ENCODE results near the gene DNAJC25. TPM values are rescaled to one million over a fixed set of nuclear protein-coding genes. Genes with fewer than 3 reads are reported as not detected.
A peak's percentile ranks its signal among the peaks of the same experiment; 100 is the strongest.

Gene DNAJC25
- polyA plus RNA-seq, 3 donors: 1.1 to 6.0 (median 1.6) TPM

DNA sequence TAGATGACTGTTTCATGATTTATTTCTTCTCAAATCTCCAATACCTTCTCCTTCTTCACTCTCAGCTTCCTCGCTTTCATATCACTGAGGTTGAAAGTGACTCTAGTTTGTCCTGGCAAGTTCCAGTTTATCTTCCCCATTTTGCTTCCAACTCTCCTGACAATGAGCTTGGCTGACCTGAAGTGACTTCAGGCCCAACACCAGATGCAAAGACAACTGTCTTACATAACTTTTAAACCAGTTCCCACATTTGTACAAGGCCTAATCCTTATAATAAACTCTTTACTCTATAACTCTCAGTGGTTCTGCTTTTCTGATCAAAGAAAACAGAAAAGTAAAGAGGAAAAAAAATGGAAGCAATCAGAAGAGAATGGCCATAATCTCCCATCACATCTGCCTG lies 52.3 kb downstream of the DNAJC25 start:
- peaks cover 0 to 2% (median 0%) of the 10 kb centered on the region in 3 donors for H3K27me3 Mint-ChIP-seq (ENCODE audit: low read depth in 3 of 3)
- H3K27ac ChIP-seq (ENCODE audit: low read depth in 1 of 2, low read length in 2 of 2): no peak overlapping the region
- no peak for TF ChIP-seq CTCF (IDR thresholded peaks at IDR 0.05)
- H3K4me3 ChIP-seq (replicated peaks in 1 of 3; ENCODE audit: low read depth in 2 of 3, low read length in 3 of 3): no peak overlapping the region
- H3K9ac ChIP-seq (ENCODE audit: insufficient read depth, low read length, poor library complexity, severe bottlenecking): no peak overlapping the region
- no peaks in the 10 kb centered on the region for H4K20me1 ChIP-seq (ENCODE audit: insufficient read depth, low read length)
- peaks cover 0 to 3% (median 0%) of the 10 kb centered on the region in 7 donors for H3K9me3 Mint-ChIP-seq
- DNase-seq: no peak
- H3K4me1 ChIP-seq (ENCODE audit: control insufficient read depth in 1 of 2, insufficient read depth in 2 of 2, low read length in 2 of 2): no peaks in the 10 kb centered on the region
- 91% methylated on average over 1 of the region's 1 CpG for WGBS (ENCODE audit: insufficient coverage)
- no peak overlapping the region for H2AFZ ChIP-seq (ENCODE audit: insufficient read depth, low read depth, low read length, poor library complexity, severe bottlenecking)
- peaks cover 3 to 15% of the 10 kb centered on the region in 2 donors for H3K36me3 ChIP-seq (replicated peaks in 1 of 2; ENCODE audit: control insufficient read depth in 1 of 2, insufficient read depth in 2 of 2, low read length in 2 of 2)
- no peaks in the 10 kb centered on the region for H3K79me2 ChIP-seq (ENCODE audit: insufficient read depth, low read length)
- H3K27ac Mint-ChIP-seq: no peak overlapping the region
- H3K4me3 Mint-ChIP-seq: no peak overlapping the region
- H3K9me3 ChIP-seq (replicated peaks in 1 of 2; ENCODE audit: control insufficient read depth in 1 of 2, insufficient read depth in 1 of 2, low read length in 2 of 2): no peaks in the 10 kb centered on the region
- no peaks in the 10 kb centered on the region for H3K27me3 ChIP-seq (ENCODE audit: control insufficient read depth in 2 of 2, insufficient read depth in 2 of 2, low read length in 2 of 2)
- H3K4me2 ChIP-seq (replicated peaks; ENCODE audit: extremely low read depth, low read length, poor library complexity, severe bottlenecking): no peak overlapping the region
- no peaks in the 10 kb centered on the region for H3K4me1 Mint-ChIP-seq
- intact Hi-C loops (cut with micrococcal nuclease): no loop called here
- peaks cover 5 to 12% of the 10 kb centered on the region in 2 donors for H3K36me3 Mint-ChIP-seq

DNA sequence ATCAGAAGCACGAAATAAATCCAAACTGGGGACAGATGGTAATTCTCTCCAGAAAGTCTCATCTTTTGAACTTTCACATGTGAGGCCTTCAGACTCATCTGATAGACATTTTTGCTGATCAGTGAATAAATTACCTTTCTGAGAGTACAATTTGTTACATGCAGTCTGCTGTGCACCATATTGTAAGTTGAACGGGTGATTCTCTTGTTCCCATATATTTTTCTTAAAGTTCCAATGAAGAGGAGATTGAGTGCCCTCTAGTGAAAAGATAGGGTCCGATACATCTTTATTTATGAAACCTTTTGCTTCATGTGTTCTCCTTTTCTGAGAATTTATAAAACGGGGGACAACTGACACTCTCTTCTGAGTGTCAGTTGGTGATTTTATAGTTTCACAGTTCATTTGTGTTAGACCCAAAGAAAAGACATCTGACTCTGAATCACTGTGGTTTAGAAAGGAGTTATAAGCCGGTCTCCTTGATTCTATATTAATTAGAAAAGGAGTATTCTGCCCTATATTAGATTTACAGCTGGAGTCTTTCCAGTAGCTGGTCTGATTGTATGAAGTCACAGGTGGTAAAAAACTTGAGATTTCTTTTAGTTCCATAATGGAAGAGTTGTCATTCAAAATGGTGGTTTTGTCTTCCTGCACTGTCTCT lies 60.7 kb downstream of the DNAJC25 start:
- Mint-ChIP-seq H3K4me1 (peaks cover 6% of the 10 kb centered on the region), H3K9me3 (no peaks in the 10 kb centered on the region), H3K27me3 (ENCODE audit: low read depth in 3 of 3) (peaks cover 0 to 2% (median 0%) of the 10 kb centered on the region in 3 donors), H3K27ac (no peak overlapping the region), H3K36me3 (no peaks in the 10 kb centered on the region), H3K4me3 (no peak overlapping the region)
- Histone ChIP-seq H4K20me1 (ENCODE audit: insufficient read depth, low read length) (no peaks in the 10 kb centered on the region), H3K36me3 (replicated peaks in 1 of 2; ENCODE audit: control insufficient read depth in 1 of 2, insufficient read depth in 2 of 2, low read length in 2 of 2) (no peaks in the 10 kb centered on the region), H2AFZ (ENCODE audit: insufficient read depth, low read depth, low read length, poor library complexity, severe bottlenecking) (no peak overlapping the region), H3K9me3 (replicated peaks in 1 of 2; ENCODE audit: control insufficient read depth in 1 of 2, insufficient read depth in 1 of 2, low read length in 2 of 2) (no peaks in the 10 kb centered on the region), H3K27ac (ENCODE audit: low read depth in 1 of 2, low read length in 2 of 2) (no peak overlapping the region), H3K4me2 (replicated peaks; ENCODE audit: extremely low read depth, low read length, poor library complexity, severe bottlenecking) (no peak overlapping the region), H3K79me2 (ENCODE audit: insufficient read depth, low read length) (no peaks in the 10 kb centered on the region), H3K27me3 (ENCODE audit: control insufficient read depth in 2 of 2, insufficient read depth in 2 of 2, low read length in 2 of 2) (no peaks in the 10 kb centered on the region), H3K9ac (ENCODE audit: insufficient read depth, low read length, poor library complexity, severe bottlenecking) (no peak overlapping the region), H3K4me1 (ENCODE audit: control insufficient read depth in 1 of 2, insufficient read depth in 2 of 2, low read length in 2 of 2) (no peaks in the 10 kb centered on the region), H3K4me3 (replicated peaks in 1 of 3; ENCODE audit: low read depth in 2 of 3, low read length in 3 of 3) (no peak overlapping the region)
- TF ChIP-seq CTCF (IDR thresholded peaks at IDR 0.05): peak; percentile 12
- WGBS (ENCODE audit: insufficient coverage): no CpG with 5 or more reads among the region's 5 CpGs
- intact Hi-C loops (cut with micrococcal nuclease): no loop called here
- no peak for DNase-seq

All from CD14-positive monocyte (primary cell).